BLaER1 treated with 17β-estradiol and CSF1 and Interleukin-3, amounts not matched to agents 10 nM and 100 nM (cell line): Measurements from ENCODE around the gene MREG.

Experiments used
- H3K27ac ChIP-seq, 11 experiments: shearing (Covaris generic); formaldehyde crosslinking; 2 replicates each; pipeline ENCODE4 v1.8.1; 2022
- H3K27me3 ChIP-seq, 11 experiments: shearing (Covaris generic); formaldehyde crosslinking; 2 replicates each; pipeline ENCODE4 v1.8.1; 2022
- H3K36me3 ChIP-seq, 11 experiments: shearing (Covaris generic); formaldehyde crosslinking; 2 replicates each; pipeline ENCODE4 v1.8.1; 2022
- H3K4me1 ChIP-seq, 10 experiments: shearing (Covaris generic); formaldehyde crosslinking; 2 replicates each; pipeline ENCODE4 v1.8.1; 2022
- H3K4me2 ChIP-seq, 11 experiments: shearing (Covaris generic); formaldehyde crosslinking; 2 replicates each; pipeline ENCODE4 v1.8.1; 2022
- H3K4me3 ChIP-seq, 10 experiments: shearing (Covaris generic); formaldehyde crosslinking; 2 replicates each; pipeline ENCODE4 v1.8.1; 2022
- H3K9ac ChIP-seq, 11 experiments: shearing (Covaris generic); formaldehyde crosslinking; 2 replicates each; pipeline ENCODE4 v1.8.1; 2022
- H3K9me3 ChIP-seq, 11 experiments: shearing (Covaris generic); formaldehyde crosslinking; replicated peaks in 1 of 11; 2 replicates each; pipeline ENCODE4 v1.8.1; 2022
- H4K20me1 ChIP-seq, 11 experiments: shearing (Covaris generic); formaldehyde crosslinking; 2 replicates each; pipeline ENCODE4 v1.8.1; 2022
- Cebpa-rat ChIP-seq, 11 experiments: shearing (Covaris generic); IDR thresholded peaks; 2 replicates each; pipeline ENCODE4 v1.8.1; 2022

Gene MREG

DNA sequence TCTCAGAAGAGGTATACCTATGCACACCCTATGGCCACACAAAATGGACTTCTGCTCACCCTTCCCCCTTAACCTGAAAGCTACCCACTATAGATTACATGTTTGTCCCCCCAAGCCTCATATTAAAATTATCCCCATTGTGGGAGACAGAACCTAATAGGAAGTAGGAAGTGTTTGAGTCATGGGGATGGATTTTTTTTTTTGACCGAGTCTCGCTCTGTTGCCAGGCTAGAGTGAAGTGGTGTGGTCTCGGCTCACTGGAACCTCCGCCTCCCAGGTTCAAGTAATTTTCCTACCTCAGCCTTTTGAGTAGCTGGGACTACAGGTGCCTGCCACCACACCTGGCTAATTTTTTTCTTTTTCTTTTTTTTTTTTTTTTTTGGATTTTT, 98.6 kb downstream of the MREG start:
- Histone ChIP-seq H3K9me3 (peaks cover 0 to 19% (median 0%) of the 10 kb centered on the region in 11 experiments; a peak in 2 of 22 replicates), H4K20me1 (no peaks in the 10 kb centered on the region), H3K27me3 (no peaks in the 10 kb centered on the region), H3K4me3 (no peak overlapping the region), H3K9ac (no peak overlapping the region), H3K4me1 (peaks cover 0 to 57% (median 10%) of the 10 kb centered on the region in 10 experiments; a peak in 9 of 20 replicates), H3K36me3 (no peaks in the 10 kb centered on the region), H3K27ac (peak overlapping the region in 2 of 11 experiments; percentile 18 to 83; a peak in 3 of 22 replicates), H3K4me2 (peak overlapping the region in 3 of 11 experiments; percentile 13 to 38 (median 32); a peak in 4 of 22 replicates)
- TF ChIP-seq Cebpa-rat (IDR thresholded peaks at IDR 0.05) = no peak

- Histone ChIP-seq H3K9ac (no peak overlapping the region), H3K4me2 (peak overlapping the region in 3 of 11 experiments; percentile 13 to 38 (median 32); a peak in 4 of 22 replicates), H3K9me3 (peaks cover 0 to 19% (median 0%) of the 10 kb centered on the region in 11 experiments; a peak in 2 of 22 replicates), H4K20me1 (no peaks in the 10 kb centered on the region), H3K27me3 (no peaks in the 10 kb centered on the region), H3K4me1 (peaks cover 0 to 52% (median 8%) of the 10 kb centered on the region in 10 experiments; a peak in 9 of 20 replicates), H3K4me3 (no peak overlapping the region), H3K36me3 (no peaks in the 10 kb centered on the region), H3K27ac (peak overlapping the region in 3 of 11 experiments; percentile 18 to 83 (median 22); a peak in 4 of 22 replicates)
- no peak for TF ChIP-seq Cebpa-rat (IDR thresholded peaks at IDR 0.05)
Observed at GRCh38 chr2:215914054-215914776, 99.1 kb downstream of the MREG start.

- peaks cover 0 to 20% (median 0%) of the 10 kb centered on the region in 11 experiments; a peak in 2 of 22 replicates for H3K9me3 ChIP-seq
- no peak overlapping the region for H3K9ac ChIP-seq
- no peak for TF ChIP-seq Cebpa-rat (IDR thresholded peaks at IDR 0.05)
- H4K20me1 ChIP-seq = no peaks in the 10 kb centered on the region
- no peak overlapping the region for H3K4me3 ChIP-seq
- H3K36me3 ChIP-seq = no peaks in the 10 kb centered on the region
- no peak overlapping the region; a peak in 1 of 22 replicates for H3K27ac ChIP-seq
- no peaks in the 10 kb centered on the region for H3K27me3 ChIP-seq
- H3K4me2 ChIP-seq = no peak overlapping the region
- H3K4me1 ChIP-seq = peaks cover 0 to 33% (median 0%) of the 10 kb centered on the region in 10 experiments; a peak in 8 of 20 replicates
Observed at GRCh38 chr2:215912299-215912842, 101.0 kb downstream of the MREG start.

DNA sequence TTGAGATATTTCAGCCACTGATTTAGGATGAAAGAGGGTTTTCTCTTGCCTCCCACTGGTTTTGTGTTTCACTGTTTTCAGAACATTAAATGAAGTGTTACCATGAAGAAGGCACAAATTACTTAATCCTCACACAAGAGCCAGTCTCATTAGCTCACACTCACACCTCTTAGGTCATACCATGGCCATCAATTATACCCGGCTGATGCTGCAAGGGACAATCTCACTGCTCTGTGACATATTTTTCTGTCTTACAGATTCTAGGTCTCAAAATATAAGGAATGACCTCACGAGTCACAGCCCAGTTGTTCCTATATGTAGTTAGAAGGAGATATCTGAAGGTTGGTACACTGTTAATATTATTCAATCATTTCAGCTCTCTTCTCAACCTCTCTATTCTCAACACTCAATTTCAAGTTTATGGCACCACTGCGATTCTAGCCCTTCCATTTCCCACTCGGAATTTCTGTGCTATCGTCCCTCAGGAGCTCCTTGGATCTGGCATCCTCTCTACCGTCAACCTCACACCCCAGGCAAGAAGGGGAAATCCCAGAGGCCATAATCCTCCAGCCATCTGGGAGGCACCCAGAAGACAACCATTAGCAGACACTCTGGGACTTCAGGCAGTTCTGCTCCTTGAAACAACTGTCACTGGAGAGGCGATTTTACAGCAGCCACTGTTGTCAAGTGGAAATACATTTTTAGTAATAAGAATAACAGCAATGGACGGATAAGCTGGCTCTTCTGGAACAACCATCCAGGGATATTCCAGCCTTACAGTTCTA, 101.9 kb downstream of the MREG start:
- Histone ChIP-seq H3K9ac (no peak overlapping the region), H3K4me1 (peaks cover 0 to 31% (median 0%) of the 10 kb centered on the region in 10 experiments; a peak in 8 of 20 replicates), H3K36me3 (no peaks in the 10 kb centered on the region), H3K27me3 (no peaks in the 10 kb centered on the region), H3K9me3 (peaks cover 0 to 19% (median 0%) of the 10 kb centered on the region in 11 experiments; a peak in 2 of 22 replicates), H3K4me3 (no peak overlapping the region), H4K20me1 (no peaks in the 10 kb centered on the region), H3K27ac (peak overlapping the region in 1 of 11 experiments; percentile 27; a peak in 1 of 22 replicates), H3K4me2 (no peak overlapping the region)
- TF ChIP-seq Cebpa-rat (IDR thresholded peaks at IDR 0.05) = no peak

DNA sequence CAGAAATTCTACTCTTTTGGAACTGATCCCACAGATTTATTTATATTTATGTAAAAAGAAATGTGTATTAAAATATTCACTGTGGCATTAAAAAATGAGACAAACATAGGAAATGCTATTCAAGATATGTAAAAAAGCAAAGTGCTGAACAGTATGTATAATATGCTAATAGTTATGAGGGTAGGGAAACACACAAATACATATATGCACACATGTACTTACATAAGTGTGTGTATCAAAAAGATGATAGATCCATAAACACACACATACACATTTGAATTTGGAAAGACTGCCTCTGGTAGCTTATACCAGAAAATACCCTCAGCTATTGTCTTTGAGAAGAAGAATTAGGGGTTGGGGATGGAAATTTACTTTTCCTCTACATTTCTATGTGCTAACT, 103.2 kb downstream of the MREG start:
- H4K20me1 ChIP-seq = no peaks in the 10 kb centered on the region
- no peak overlapping the region for H3K9ac ChIP-seq
- no peaks in the 10 kb centered on the region for H3K27me3 ChIP-seq
- H3K4me2 ChIP-seq = no peak overlapping the region
- no peak for TF ChIP-seq Cebpa-rat (IDR thresholded peaks at IDR 0.05)
- H3K4me1 ChIP-seq = peaks cover 0 to 31% (median 0%) of the 10 kb centered on the region in 10 experiments; a peak in 8 of 20 replicates
- H3K4me3 ChIP-seq = no peak overlapping the region
- H3K36me3 ChIP-seq = no peaks in the 10 kb centered on the region
- peaks cover 0 to 19% (median 0%) of the 10 kb centered on the region in 11 experiments; a peak in 2 of 22 replicates for H3K9me3 ChIP-seq
- H3K27ac ChIP-seq = no peak overlapping the region

- H3K9me3 ChIP-seq = peaks cover 0 to 19% (median 0%) of the 10 kb centered on the region in 11 experiments; a peak in 2 of 22 replicates
- no peaks in the 10 kb centered on the region for H3K36me3 ChIP-seq
- H4K20me1 ChIP-seq = no peaks in the 10 kb centered on the region
- TF ChIP-seq Cebpa-rat (IDR thresholded peaks at IDR 0.05) = no peak
- H3K9ac ChIP-seq = no peak overlapping the region
- H3K27me3 ChIP-seq = no peaks in the 10 kb centered on the region
- no peak overlapping the region for H3K4me3 ChIP-seq
- peaks cover 0 to 50% (median 9%) of the 10 kb centered on the region in 10 experiments; a peak in 10 of 20 replicates for H3K4me1 ChIP-seq
- peak overlapping the region in 1 of 11 experiments; percentile 84; a peak in 1 of 22 replicates for H3K27ac ChIP-seq
- H3K4me2 ChIP-seq = 0 out of 22 replicates have a peak overlapping the region, but pooled peaks of 1 of the 11 experiments have one; percentile 13
Observed at GRCh38 chr2:215907147-215907546, 106.2 kb downstream of the MREG start.

- no peak for TF ChIP-seq Cebpa-rat (IDR thresholded peaks at IDR 0.05)
- Histone ChIP-seq H3K9ac (no peak overlapping the region), H3K9me3 (peaks cover 0 to 12% (median 0%) of the 10 kb centered on the region in 11 experiments; a peak in 2 of 22 replicates), H3K4me2 (peak overlapping the region in 3 of 11 experiments; percentile 1 to 16 (median 13); a peak in 2 of 22 replicates), H3K4me1 (peaks cover 0 to 57% (median 9%) of the 10 kb centered on the region in 10 experiments; a peak in 10 of 20 replicates), H3K36me3 (no peaks in the 10 kb centered on the region), H4K20me1 (no peaks in the 10 kb centered on the region), H3K27ac (peak overlapping the region in 3 of 11 experiments; percentile 5 to 86 (median 84); a peak in 2 of 22 replicates), H3K4me3 (no peak overlapping the region), H3K27me3 (no peaks in the 10 kb centered on the region)
Observed at GRCh38 chr2:215906458-215906857, 106.9 kb downstream of the MREG start.

DNA sequence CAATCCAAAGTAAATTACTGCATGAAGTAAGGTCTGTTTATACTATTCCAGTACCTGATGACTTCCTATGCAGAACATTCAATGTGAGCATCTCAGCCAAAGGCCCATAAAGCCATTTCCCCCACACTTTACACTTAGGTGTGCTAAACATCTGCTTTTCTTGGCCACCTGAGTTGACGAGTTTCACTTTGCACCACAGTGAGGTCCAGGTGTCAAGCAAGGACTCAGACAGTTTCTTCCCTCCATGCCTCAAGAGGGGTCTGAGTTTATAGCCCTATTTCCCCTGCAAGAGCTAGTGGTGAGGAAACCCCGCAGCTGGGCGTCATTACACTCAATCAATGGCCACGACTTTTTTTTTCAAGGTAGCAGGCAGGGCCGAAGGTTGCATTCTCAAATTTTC, 107.7 kb downstream of the MREG start:
- H3K36me3 ChIP-seq = no peaks in the 10 kb centered on the region
- no peaks in the 10 kb centered on the region for H3K27me3 ChIP-seq
- peak overlapping the region in 3 of 11 experiments; percentile 8 to 74 (median 63); a peak in 5 of 22 replicates for H3K4me2 ChIP-seq
- TF ChIP-seq Cebpa-rat (IDR thresholded peaks at IDR 0.05) = no peak
- no peak overlapping the region for H3K4me3 ChIP-seq
- H3K9me3 ChIP-seq = peaks cover 0 to 5% (median 0%) of the 10 kb centered on the region in 11 experiments; a peak in 2 of 22 replicates
- H3K27ac ChIP-seq = peak overlapping the region in 3 of 11 experiments; percentile 5 to 86 (median 84); a peak in 6 of 22 replicates
- H4K20me1 ChIP-seq = no peaks in the 10 kb centered on the region
- peaks cover 0 to 65% (median 11%) of the 10 kb centered on the region in 10 experiments; a peak in 10 of 20 replicates for H3K4me1 ChIP-seq
- no peak overlapping the region for H3K9ac ChIP-seq
